ENCODE data around the gene HDLBP.
"Not testable (repeated sequence)": the region's sequence is repeated elsewhere in the genome, so short reads cannot be mapped to it uniquely, and the experiment has no call there.

The HDLBP gene

GRCh38 chr2:241308267-241308666 is 7.2 kb downstream of the HDLBP start:
- no peak for DNase-seq (ENCODE audit: low spot score)

- no peak for DNase-seq (ENCODE audit: low spot score)
Measured at GRCh38 chr2:241307055-241307454, 8.4 kb downstream of the HDLBP start.

GRCh38 chr2:241304039-241304670 is 11.3 kb downstream of the HDLBP start:
- DNase-seq (ENCODE audit: low spot score) = no peak

- no peak for DNase-seq (ENCODE audit: low spot score)
Measured at GRCh38 chr2:241302759-241303651, 12.5 kb downstream of the HDLBP start.

GRCh38 chr2:241302083-241302482 is 13.4 kb downstream of the HDLBP start:
- DNase-seq (ENCODE audit: low spot score) = no peak

GRCh38 chr2:241300000-241300399 is 15.5 kb downstream of the HDLBP start:
- DNase-seq (ENCODE audit: low spot score) = no peak

- no peak for DNase-seq (ENCODE audit: low spot score)
Measured at GRCh38 chr2:241298673-241299072, 16.8 kb downstream of the HDLBP start.

GRCh38 chr2:241296767-241297166 is 18.7 kb downstream of the HDLBP start:
- DNase-seq (ENCODE audit: low spot score) = no peak

GRCh38 chr2:241295326-241296095 is 20.0 kb downstream of the HDLBP start:
- no peak for DNase-seq (ENCODE audit: low spot score)

- not testable (repeated sequence) for DNase-seq (ENCODE audit: low spot score)
Measured at GRCh38 chr2:241293378-241293797, 22.1 kb downstream of the HDLBP start.

GRCh38 chr2:241291977-241292376 is 23.5 kb downstream of the HDLBP start:
- DNase-seq (ENCODE audit: low spot score) = no peak

GRCh38 chr2:241291153-241291552 is 24.3 kb downstream of the HDLBP start:
- no peak for DNase-seq (ENCODE audit: low spot score)

GRCh38 chr2:241289597-241289996 is 25.9 kb downstream of the HDLBP start:
- DNase-seq (ENCODE audit: low spot score) = no peak

- DNase-seq (ENCODE audit: low spot score) = no peak
Measured at GRCh38 chr2:241289053-241289452, 26.4 kb downstream of the HDLBP start.

- no peak for DNase-seq (ENCODE audit: low spot score)
Measured at GRCh38 chr2:241288324-241288888, 27.1 kb downstream of the HDLBP start.

- no peak for DNase-seq (ENCODE audit: low spot score)
Measured at GRCh38 chr2:241286348-241287090, 29.0 kb downstream of the HDLBP start.

- DNase-seq (ENCODE audit: low spot score) = no peak
Measured at GRCh38 chr2:241285596-241285995, 29.9 kb downstream of the HDLBP start.

- DNase-seq (ENCODE audit: low spot score) = no peak
Measured at GRCh38 chr2:241282555-241282954, 32.9 kb downstream of the HDLBP start.

- no peak for DNase-seq (ENCODE audit: low spot score)
Measured at GRCh38 chr2:241280291-241280690, 35.2 kb downstream of the HDLBP start.

GRCh38 chr2:241279828-241280227 is 35.6 kb downstream of the HDLBP start:
- no peak for DNase-seq (ENCODE audit: low spot score)

- DNase-seq (ENCODE audit: low spot score) = no peak
Measured at GRCh38 chr2:241279413-241279812, 36.1 kb downstream of the HDLBP start.

- not testable (repeated sequence) for DNase-seq (ENCODE audit: low spot score)
Measured at GRCh38 chr2:241278306-241278705, 37.2 kb downstream of the HDLBP start.
